Loucy (cell line): ENCODE measurements around the gene RAMACL.

ENCODE experiments used
- CTCF ChIP-seq: fragments of 200-600 bp; sonication (generic); conservative IDR thresholded peaks from 2 replicates; pipeline ENCODE4 v1.5.1; 2014; ENCODE audit warnings: mild to moderate bottlenecking, antibody characterized with exemption, low read length
- EZH2phosphoT487 ChIP-seq: fragments of 200-600 bp; IDR thresholded peaks from 2 replicates; pipeline ENCODE4 v1.6.1; 2018; ENCODE audit warnings: antibody characterized with exemption, mild to moderate bottlenecking, moderate library complexity, borderline replicate concordance

- TF ChIP-seq CTCF (no peak), EZH2phosphoT487 (no peak)
Observed at GRCh38 chr6:166605752-166606151, 19.3 kb upstream of the RAMACL start.
